SK-N-SH treated with all-trans-retinoic acid at 6 μM for 48 hours (cell line): ENCODE results near the gene TNKS2.

Source experiments
- ATAC-seq: fragments of 200-7000 bp; cut with Tn5 transposase; 3 replicates; pipeline ENCODE4 v1.9.1; 2020; ENCODE audit warnings: mild to moderate bottlenecking, moderate library complexity
- ARNTL ChIP-seq: fragments of 450-650 bp; formaldehyde crosslinking; IDR thresholded peaks from 2 replicates; pipeline ENCODE4 v1.5.0; 2020; ENCODE audit warnings: low read depth, mild to moderate bottlenecking, moderate library complexity, borderline replicate concordance
- BACH2 ChIP-seq: fragments of 250-450 bp; sonication (Bioruptor Pico); IDR thresholded peaks from 2 replicates; pipeline ENCODE4 v1.9.0; 2021; ENCODE audit warnings: mild to moderate bottlenecking, borderline replicate concordance
- CSDC2 ChIP-seq: fragments of 250-450 bp; sonication (Bioruptor Pico); IDR thresholded peaks from 2 replicates; pipeline ENCODE4 v1.5.0; 2020; ENCODE audit warnings: mild to moderate bottlenecking, moderate library complexity
- CSRNP3 ChIP-seq: fragments of 250-450 bp; sonication (Bioruptor Pico); IDR thresholded peaks from 2 replicates; pipeline ENCODE4 v1.5.1; 2021; ENCODE audit warnings: mild to moderate bottlenecking, moderate library complexity
- GLIS3 ChIP-seq: fragments of 250-450 bp; sonication (Bioruptor Pico); IDR thresholded peaks from 2 replicates; pipeline ENCODE4 v1.5.0; 2020; ENCODE audit warnings: mild to moderate bottlenecking, moderate library complexity
- ISL1 ChIP-seq: fragments of 250-450 bp; sonication (Bioruptor Pico); IDR thresholded peaks from 2 replicates; pipeline ENCODE4 v2.1.2; 2022; ENCODE audit warnings: mild to moderate bottlenecking, moderate library complexity
- OSR1 ChIP-seq: fragments of 250-450 bp; sonication (Bioruptor Pico); IDR thresholded peaks from 2 replicates; pipeline ENCODE4 v1.8.0; 2022; ENCODE audit warnings: moderate library complexity, mild to moderate bottlenecking, inconsistent platforms
- PATZ1 ChIP-seq: fragments of 250-450 bp; sonication (Bioruptor Pico); IDR thresholded peaks from 2 replicates; pipeline ENCODE4 v1.8.0; 2020; ENCODE audit warnings: mild to moderate bottlenecking, moderate library complexity, borderline replicate concordance
- POU6F1 ChIP-seq: fragments of 250-450 bp; sonication (Bioruptor Pico); IDR thresholded peaks from 2 replicates; pipeline ENCODE4 v1.8.0; 2021; ENCODE audit warnings: low read depth, mild to moderate bottlenecking, moderate library complexity, borderline replicate concordance
- PPARA ChIP-seq: fragments of 250-450 bp; sonication (Bioruptor Pico); IDR thresholded peaks from 2 replicates; pipeline ENCODE4 v1.5.0; 2020; ENCODE audit warnings: mild to moderate bottlenecking, borderline replicate concordance
- RARB ChIP-seq: fragments of 250-450 bp; sonication (Bioruptor Pico); IDR thresholded peaks from 2 replicates; pipeline ENCODE4 v1.8.0; 2021; ENCODE audit warnings: mild to moderate bottlenecking, moderate library complexity
- TCF4 ChIP-seq: fragments of 250-450 bp; sonication (Bioruptor Pico); IDR thresholded peaks from 2 replicates; pipeline ENCODE4 v1.8.0; 2021; ENCODE audit warnings: mild to moderate bottlenecking, moderate library complexity, borderline replicate concordance
- TOX ChIP-seq: fragments of 250-450 bp; sonication (Bioruptor Pico); IDR thresholded peaks from 2 replicates; pipeline ENCODE4 v1.8.0; 2021; ENCODE audit warnings: mild to moderate bottlenecking, moderate library complexity, borderline replicate concordance
- ZFP3 ChIP-seq: fragments of 250-450 bp; sonication (Bioruptor Pico); IDR thresholded peaks from 2 replicates; pipeline ENCODE4 v1.5.0; 2020; ENCODE audit warnings: mild to moderate bottlenecking, moderate library complexity
- ZFP30 ChIP-seq: fragments of 450-650 bp; formaldehyde crosslinking; IDR thresholded peaks from 2 replicates; pipeline ENCODE4 v1.5.0; 2022; ENCODE audit warnings: mild to moderate bottlenecking, moderate library complexity
- ZNF565 ChIP-seq: fragments of 450-650 bp; formaldehyde crosslinking; conservative IDR thresholded peaks from 2 replicates; pipeline ENCODE4 v1.5.0; 2020; ENCODE audit warnings: low read depth, mild to moderate bottlenecking, moderate library complexity
- ZNF8 ChIP-seq: fragments of 450-650 bp; formaldehyde crosslinking; IDR thresholded peaks from 2 replicates; pipeline ENCODE4 v1.5.0; 2020; ENCODE audit warnings: mild to moderate bottlenecking, moderate library complexity
- TF ChIP-seq, protein P1 (sequence below): fragments of 250-450 bp; sonication (Bioruptor Pico); IDR thresholded peaks from 2 replicates; pipeline ENCODE4 v1.5.0; 2020; ENCODE audit warnings: mild to moderate bottlenecking, moderate library complexity
- TF ChIP-seq, protein P2 (sequence below): fragments of 250-450 bp; sonication (Bioruptor Pico); IDR thresholded peaks from 2 replicates; pipeline ENCODE4 v1.5.1; 2020; ENCODE audit warnings: low read depth, mild to moderate bottlenecking, moderate library complexity

Gene TNKS2

DNA sequence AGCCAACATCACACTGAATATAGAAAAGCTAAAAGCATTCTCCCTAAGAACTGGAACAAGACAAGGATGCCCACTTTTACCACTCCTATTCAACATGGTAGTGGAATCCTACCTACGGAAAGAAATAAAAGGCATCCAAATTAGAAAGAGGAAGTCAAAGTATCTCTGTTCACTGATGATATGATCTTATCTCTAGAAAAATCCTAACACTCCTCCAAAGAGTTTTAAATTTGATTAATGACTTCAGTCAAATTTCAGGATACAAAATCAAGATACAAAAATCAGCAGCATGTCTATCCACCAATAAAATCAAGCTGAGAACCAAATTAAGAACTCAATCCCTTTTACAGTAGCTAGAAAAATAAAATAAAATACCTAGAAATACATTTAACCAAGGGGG lies 35.3 kb upstream of the TNKS2 start:
- no peak for TF ChIP-seq TCF4 (CRISPR knock-in tag)
- no peak for TF ChIP-seq PATZ1 (CRISPR knock-in tag)
- no peak for TF ChIP-seq BACH2
- TF ChIP-seq ISL1 (CRISPR knock-in tag) = no peak
- TF ChIP-seq OSR1 = no peak
- TF ChIP-seq ZNF565 (CRISPR knock-in tag) = no peak
- no peak for TF ChIP-seq POU6F1 (CRISPR knock-in tag)
- no peak for TF ChIP-seq ZFP3
- TF ChIP-seq CSDC2 (CRISPR knock-in tag) = no peak
- TF ChIP-seq, all 23 proteins: peak for 0
- no peak for ATAC-seq

- no peak for ATAC-seq
- TF ChIP-seq ZFP3 (no peak), ZNF565 (CRISPR knock-in tag) (no peak), POU6F1 (CRISPR knock-in tag) (no peak), OSR1 (no peak), CSDC2 (CRISPR knock-in tag) (no peak), CSRNP3 (no peak), ISL1 (CRISPR knock-in tag) (no peak), BACH2 (no peak), ZFP30 (CRISPR knock-in tag) (no peak)
- TF ChIP-seq, protein P1, sequence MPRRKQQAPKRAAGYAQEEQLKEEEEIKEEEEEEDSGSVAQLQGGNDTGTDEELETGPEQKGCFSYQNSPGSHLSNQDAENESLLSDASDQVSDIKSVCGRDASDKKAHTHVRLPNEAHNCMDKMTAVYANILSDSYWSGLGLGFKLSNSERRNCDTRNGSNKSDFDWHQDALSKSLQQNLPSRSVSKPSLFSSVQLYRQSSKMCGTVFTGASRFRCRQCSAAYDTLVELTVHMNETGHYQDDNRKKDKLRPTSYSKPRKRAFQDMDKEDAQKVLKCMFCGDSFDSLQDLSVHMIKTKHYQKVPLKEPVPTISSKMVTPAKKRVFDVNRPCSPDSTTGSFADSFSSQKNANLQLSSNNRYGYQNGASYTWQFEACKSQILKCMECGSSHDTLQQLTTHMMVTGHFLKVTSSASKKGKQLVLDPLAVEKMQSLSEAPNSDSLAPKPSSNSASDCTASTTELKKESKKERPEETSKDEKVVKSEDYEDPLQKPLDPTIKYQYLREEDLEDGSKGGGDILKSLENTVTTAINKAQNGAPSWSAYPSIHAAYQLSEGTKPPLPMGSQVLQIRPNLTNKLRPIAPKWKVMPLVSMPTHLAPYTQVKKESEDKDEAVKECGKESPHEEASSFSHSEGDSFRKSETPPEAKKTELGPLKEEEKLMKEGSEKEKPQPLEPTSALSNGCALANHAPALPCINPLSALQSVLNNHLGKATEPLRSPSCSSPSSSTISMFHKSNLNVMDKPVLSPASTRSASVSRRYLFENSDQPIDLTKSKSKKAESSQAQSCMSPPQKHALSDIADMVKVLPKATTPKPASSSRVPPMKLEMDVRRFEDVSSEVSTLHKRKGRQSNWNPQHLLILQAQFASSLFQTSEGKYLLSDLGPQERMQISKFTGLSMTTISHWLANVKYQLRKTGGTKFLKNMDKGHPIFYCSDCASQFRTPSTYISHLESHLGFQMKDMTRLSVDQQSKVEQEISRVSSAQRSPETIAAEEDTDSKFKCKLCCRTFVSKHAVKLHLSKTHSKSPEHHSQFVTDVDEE (CRISPR knock-in tag) = no peak
Measured at GRCh38 chr10:91766676-91767075, 31.6 kb upstream of the TNKS2 start.

GRCh38 chr10:91768123-91768522 lies 30.1 kb upstream of the TNKS2 start:
- ATAC-seq = no peak
- TF ChIP-seq, protein P2, sequence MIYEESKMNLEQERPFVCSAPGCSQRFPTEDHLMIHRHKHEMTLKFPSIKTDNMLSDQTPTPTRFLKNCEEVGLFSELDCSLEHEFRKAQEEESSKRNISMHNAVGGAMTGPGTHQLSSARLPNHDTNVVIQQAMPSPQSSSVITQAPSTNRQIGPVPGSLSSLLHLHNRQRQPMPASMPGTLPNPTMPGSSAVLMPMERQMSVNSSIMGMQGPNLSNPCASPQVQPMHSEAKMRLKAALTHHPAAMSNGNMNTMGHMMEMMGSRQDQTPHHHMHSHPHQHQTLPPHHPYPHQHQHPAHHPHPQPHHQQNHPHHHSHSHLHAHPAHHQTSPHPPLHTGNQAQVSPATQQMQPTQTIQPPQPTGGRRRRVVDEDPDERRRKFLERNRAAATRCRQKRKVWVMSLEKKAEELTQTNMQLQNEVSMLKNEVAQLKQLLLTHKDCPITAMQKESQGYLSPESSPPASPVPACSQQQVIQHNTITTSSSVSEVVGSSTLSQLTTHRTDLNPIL = no peak
- TF ChIP-seq TOX (CRISPR knock-in tag) (no peak), RARB (CRISPR knock-in tag) (no peak), POU6F1 (CRISPR knock-in tag) (no peak), ARNTL (CRISPR knock-in tag) (no peak), GLIS3 (CRISPR knock-in tag) (no peak), TCF4 (CRISPR knock-in tag) (no peak), PPARA (CRISPR knock-in tag) (no peak), ZFP30 (CRISPR knock-in tag) (no peak), BACH2 (no peak), PATZ1 (CRISPR knock-in tag) (no peak), ZNF8 (no peak)
- TF ChIP-seq, protein P1 (CRISPR knock-in tag) = no peak
